Fibroblast of peridontal ligament (primary cell): Measurements from ENCODE around the gene WRNIP1.
A peak's percentile ranks its signal among the peaks of the same experiment; 100 is the strongest.

ENCODE experiments used
- DNase-seq: peaks from one replicate; pipeline ENCODE4 v3.0.0-alpha.2; 2010; ENCODE audit errors: extremely low read depth

Gene WRNIP1

DNA sequence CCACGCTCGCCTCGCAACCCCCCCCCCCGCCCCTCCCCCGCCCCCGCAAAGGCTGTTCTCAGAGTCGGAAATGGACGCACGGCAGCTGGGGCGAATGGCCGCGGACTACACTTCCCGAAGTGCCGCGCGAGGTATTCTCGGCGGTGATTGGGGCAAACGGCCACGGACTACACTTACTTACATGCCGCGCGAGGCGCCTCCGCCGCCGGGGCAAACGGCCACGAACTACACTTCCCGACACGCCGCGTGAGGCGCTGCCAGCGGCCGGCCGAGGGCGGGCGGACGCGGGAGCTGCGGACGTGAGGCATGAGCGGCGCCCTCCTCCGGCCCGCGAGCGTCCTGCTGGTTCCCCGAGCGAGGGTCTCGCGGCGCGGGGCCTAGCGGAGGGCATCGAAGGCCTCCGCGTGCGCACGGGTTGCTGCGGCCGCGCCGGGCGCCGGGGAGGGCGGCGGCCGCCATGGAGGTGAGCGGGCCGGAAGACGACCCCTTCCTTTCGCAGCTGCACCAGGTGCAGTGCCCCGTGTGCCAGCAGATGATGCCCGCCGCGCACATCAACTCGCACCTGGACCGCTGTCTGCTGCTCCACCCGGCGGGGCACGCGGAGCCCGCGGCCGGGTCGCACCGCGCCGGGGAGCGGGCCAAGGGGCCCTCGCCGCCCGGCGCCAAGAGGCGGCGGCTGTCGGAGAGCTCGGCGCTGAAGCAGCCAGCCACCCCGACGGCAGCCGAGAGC lies at the start of gene WRNIP1:
Gene WRNIP1, plus strand, starts transcription at position 228 of the 730 bp plus-strand sequence. Its CDS starts 230 bp downstream, at position 458.
- peak; percentile 98 for DNase-seq

DNA sequence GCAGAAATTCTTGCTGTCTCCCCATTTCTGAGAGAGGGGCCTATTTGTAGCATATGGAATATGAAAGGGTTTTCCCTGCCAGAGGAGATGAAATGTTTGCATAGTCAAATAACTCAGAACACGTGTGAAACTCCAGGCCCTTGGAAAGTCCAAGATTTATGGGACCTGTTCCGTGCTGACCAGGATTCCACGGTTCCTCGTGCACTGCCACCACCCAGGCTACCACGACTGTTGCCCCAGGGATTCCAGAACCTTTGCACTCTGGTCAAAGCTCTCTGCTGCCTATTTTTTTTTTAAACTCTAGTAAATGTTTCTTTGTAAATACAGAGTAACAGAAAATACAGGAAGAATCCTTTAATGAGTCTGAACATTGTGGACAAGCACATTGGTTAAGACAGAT lies 49.5 kb upstream of the WRNIP1 start:
- no peak for DNase-seq

DNA sequence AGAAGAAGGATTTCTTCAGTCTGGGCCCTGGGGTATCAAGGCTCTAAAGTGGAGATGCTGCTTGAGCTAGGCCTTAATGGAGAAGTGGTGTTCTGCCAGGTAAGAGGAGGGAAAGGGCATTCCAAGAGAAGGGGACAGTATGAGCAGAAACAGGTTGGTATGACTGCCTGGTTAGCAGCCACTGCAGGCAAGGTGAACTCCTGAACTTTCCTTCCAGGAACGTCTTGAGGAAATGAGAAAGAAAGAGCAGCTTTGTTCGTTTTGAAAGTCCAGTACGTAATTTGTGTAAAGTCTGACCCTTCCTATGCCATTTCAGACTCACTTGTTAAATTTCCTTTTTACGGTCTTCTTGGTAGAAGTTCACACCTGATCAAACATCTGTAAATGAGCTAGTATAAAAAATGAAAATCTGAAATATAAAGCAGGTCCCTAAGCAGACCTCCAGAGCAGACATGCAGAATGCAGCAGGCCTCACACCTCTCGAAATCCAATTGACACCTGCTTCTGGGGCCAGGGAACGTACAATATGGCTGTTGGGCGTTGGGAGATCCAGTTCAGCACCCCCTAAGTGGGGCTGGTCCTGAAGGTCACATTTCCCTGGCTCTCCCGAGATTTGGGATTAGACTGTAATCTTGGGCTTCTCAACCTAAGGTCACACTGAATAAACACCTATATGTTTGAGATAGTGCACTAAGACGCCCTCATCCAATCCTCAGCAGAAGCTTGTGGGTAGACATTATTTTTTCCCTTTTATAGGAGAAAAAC lies 48.1 kb upstream of the WRNIP1 start:
- no peak for DNase-seq

DNA sequence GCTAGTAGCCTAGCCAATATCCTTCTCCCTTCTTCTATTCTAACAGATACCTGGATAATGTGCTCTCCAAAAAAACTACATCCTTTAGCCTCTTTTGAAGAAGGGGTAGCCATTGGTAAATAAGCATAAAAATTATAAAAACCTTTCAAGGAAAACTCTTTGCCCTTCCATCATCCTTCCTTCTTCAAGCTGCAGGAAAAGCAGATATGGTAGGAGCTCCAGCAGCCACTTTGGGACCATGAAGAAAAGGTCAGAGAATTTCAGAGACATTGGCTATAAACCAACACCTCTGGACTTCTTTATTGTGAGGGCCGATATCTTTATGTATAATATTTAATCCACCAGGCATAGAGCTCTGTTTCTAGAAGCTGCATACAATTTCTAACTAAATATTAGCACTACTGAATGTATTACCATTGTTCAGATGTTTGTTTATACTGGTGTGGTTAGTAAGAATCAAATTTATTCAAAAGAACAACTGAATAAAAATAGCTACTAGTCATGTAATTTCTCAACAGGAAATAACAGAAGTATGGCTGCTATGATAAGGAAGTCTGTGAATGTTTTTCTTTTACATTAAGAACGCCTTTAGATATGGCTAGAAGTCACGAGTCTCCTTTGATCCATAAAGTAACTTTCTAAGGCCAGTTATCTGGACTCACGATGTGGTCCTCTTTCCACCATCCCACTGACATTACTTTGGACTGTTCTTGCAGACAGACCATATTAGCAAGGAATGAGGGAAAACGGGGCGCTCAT lies 46.7 kb upstream of the WRNIP1 start:
- no peak for DNase-seq

DNA sequence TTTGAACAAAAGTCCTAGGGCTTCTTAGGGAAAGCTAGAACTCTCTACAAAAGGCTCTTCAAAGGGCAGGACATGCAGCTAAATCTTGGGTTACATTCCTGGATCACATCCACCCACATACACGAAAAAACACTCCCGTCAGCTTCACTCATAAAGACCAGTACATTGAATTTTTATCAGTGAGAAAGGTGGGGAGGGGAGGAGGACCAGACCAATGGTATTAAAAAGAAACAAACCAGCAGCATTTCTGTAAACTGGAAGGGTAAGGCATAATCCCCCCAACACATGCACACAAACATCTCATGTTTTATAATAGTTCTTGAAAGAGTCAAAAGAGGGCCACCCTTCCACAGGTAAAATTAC lies 46.1 kb upstream of the WRNIP1 start:
- DNase-seq: no peak

DNA sequence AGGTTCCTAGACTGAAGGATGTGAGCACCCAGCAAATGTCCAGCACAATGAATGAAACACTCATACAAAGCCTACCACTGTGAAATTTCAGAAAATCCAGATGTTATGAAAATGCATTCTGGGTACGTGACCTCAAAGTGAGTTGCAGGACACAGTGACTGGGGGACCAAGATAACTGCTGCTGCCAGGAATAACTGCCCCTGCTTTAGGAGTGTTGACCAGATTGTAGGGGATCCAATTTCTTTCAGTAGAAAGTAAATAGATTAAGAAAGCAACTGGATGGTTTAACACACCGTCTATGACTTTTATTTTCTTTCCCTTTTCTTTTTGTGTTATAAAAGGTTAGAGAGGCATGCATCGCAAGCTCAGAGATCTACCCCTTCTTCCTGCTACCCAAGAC lies 44.0 kb upstream of the WRNIP1 start:
- no peak for DNase-seq

DNA sequence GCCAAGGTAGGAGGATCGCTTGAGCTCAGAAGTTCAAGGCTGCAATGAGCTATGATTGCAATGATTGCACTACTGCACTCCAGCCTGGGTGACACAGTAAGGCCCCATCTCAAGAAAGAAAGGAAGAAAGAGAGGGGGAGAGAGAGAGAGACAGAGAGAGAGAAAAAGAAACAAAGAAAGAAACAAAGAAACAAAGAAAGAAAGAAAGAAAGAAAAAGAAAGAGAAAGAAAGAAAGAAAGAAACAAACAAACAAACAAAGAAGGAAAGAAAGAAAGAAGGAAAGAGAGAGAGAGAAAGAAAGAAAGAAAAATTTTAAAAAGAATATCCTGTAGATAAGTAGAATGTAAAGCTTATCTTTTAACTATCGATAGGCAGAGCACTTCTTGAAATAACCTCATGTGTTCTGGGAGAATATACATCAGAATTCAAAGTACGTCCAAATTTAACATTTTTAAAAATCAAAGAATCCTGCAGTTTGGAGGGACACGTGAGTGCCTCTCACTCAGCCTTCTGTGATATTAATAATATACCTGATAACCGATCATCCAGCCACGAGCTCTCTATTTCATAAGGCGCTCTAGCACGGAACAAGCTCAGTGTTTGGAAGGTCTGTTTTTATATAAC lies 39.7 kb upstream of the WRNIP1 start:
- no peak for DNase-seq

DNA sequence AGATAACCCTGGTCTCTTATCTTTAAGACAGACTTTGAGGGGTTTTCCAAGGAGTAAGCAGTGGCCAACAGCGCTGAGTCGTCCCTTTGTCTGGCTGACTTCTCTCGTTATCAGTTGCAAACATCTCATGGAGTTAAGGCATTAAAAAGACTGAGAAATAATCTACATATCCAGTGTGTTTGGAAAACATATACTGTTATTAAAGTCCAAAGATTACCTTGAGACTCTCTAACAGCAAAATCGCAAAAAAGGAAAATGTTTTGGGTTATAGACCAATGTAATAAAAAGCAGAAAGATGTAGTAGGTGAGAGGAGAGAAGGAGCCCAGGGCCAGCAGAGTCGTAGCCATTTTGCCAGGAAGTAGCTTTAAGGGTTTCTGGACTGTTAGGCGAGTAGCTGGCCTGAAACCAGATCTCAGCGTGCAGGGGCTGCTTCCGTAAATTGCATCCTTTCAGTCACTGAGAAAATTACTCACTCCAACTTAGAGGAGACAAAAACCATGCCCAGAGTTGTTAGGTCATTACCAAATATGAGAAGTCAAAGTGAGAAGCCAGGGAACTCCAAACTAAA lies 39.1 kb upstream of the WRNIP1 start:
- peak; percentile 60 for DNase-seq

DNA sequence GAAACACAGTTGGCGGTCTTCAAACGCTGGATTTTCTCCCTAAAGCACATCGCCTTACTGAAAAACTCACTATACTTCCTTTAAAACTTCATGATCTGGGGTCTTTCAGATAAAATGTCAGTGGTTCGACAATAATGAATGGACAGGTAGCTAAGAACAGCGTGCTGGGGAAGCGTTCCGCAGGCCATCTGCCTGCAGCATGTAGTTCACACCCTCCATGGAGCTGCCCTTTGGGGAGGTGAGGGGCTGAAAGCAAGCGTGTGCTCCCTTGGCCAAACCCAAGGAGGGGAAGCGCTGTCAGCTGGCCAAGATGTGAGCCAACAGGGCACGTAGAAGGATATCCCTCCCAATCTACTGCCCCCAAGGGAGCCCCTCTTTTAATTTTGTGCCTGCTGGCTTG lies 35.3 kb upstream of the WRNIP1 start:
- DNase-seq: no peak

DNA sequence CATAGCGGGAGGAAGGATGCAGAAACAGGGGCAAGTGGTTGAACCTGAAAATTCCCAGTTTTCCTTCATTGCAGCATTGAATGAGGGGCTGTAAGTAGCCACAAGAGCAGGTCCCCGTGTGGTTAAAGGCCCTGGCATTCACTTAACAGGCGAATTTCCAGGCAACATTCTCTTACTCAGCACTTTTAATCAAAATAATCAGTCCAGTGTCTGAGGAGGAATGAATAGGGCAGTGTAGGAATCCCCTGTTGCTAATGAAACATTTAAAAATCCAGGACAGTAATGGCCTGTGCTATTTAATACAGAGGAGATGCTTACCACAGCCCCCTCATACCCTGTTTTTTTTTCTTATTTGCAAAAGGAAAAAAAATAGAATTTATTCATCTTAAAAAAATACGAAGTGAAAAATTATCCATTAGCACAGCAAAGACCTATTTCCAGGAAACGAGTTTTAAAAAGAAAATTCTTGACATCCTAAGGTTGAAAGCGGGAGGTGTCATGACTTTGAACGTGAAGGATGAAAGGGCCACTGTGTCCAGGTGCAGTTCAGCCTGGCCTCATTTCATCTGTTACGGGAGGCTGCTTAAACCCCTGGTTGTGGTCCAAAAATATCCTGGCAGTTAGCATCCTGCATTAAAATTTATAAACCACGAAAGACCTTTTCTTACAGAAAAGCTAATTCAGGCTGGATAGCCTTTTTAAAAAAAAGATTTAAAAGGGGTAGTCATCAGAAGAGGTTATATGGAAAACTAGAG lies 34.7 kb upstream of the WRNIP1 start:
- DNase-seq: no peak

DNA sequence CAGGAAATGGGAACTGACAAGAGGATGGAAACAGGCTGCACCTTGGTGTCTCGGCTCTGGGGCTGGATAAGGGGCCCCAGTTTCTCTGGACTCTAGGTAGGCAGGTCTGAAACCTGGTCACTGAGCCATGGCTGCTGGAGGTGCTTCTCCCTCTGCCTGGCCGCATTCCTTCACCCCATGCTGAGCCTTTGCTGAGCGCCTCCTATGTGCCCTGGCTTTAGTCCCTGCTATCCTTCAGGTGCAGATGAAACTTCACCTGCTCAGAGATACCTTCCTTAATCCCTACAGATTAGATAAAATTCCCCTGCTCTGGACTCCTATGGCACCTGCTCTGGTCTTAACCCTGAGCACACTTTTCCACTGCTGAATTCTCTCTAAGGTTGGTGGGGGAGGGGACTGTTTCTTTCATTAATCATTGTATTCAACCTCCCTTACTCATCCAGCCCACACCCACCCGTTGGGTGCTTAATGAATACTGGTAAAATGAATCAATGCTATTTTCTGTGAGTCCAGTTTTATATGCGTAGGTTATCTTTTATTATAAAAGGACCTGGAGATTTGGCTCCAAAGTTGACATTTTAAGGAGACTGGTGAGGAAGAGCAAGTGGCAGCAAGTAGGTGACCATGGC lies 33.8 kb upstream of the WRNIP1 start:
- no peak for DNase-seq

DNA sequence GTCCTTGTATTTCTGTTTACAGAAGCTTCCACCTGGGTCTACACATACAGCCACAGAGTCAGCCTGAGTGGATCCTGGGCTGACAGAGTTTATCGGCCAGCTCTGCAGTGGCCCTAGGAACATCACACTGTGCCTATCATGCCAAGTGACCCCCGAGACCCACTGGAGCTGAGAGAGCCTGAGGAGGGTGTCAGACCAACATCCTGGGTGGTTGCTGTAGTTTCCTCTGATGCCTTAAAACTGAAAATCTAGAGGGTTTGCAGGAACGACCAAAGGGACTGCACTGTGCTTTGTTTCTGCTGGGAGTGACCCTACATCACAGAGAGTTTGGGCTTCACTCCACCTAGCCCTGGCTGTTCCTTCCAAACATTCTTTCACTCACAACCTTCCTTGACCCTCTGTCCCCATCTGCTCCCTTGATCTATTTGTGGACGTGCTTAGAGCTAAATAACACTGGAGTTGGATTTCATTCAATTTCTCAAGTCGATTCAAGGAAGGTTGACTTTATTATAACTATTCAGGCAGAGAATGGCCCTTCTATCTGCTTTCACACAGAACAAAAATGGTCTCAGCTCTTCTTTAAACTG lies 32.6 kb upstream of the WRNIP1 start:
- DNase-seq: no peak

DNA sequence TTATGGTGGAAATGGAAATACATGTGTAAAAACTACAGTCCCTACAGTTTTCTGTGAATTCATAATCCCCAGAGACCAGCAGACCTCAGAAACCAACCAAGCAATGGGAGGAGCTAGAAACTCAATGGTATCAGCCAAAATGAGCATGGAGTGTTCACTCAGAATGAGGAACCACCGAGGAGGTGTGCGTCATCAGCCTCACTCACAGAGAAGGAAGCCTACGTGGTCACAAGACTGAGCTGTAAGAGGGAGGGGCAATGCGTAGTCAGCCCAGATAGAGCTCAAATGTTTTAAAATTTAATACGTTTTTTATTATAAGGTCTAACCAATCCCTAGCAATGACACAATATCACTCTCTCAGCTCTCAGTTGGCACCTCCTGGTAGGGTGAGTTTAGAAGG lies 31.9 kb upstream of the WRNIP1 start:
- DNase-seq: peak; percentile 39

DNA sequence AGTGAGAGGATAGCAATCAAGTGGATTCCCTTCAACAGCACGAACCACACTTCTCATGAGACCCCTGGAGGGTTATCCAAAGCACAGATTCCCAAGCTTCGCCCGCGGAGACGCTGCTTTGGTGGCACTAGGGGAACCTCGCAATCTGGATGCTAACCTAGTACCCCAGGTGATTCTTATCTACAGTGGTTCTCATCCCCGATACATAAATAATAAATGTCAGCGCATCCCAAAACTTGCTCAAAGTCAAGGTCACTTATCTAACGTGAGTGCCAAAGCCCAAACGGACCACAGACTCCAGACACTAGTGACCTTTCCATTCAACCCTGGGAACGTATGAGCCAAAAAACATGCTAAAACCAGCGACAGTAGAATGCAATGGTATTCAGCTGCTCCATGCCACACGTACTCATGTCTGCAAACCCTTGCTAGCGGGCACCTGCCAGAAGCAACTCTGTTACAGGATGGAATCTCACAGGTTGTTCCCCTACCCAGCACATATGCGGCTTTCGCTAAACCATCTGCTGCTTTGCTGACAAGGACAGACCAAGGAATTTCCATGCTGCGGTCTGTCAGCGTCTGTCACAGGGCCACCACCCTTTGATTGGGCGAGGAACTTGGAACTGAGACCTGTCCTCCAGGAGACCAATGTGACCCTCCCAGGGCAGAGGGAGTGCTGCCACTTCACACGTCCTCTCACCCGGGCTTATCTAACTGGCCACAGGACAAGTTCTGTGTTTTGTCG lies 31.3 kb upstream of the WRNIP1 start:
- DNase-seq: no peak

DNA sequence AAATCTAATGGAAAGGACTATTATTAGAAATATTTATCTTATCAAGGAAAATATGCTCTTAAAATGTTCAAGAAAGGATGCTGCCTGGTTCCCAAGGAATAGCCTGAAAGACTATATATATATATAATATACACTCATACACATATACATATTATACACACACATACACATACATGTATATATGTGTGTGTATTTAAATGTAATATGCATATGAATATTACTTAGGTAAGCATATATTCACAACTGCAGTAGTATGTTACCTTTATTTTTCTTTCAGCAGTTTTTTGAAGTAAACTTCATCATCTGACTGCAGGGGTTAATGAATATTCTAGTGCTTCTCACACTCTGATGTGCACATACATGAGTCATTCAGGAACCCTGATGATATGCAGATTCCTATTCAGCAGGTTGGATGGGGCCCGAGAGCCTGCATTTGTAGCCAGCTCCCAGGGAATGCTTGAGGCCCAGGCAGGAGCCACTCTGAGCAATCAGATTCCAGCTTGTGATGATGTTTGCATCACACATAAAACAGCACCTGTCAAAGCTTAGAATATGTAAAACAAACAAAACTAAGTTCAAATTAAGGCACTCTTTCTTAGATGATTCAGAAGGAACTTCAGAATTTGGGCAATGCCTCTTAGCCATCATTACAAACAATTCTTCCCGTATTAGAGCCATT lies 30.6 kb upstream of the WRNIP1 start:
- no peak for DNase-seq

DNA sequence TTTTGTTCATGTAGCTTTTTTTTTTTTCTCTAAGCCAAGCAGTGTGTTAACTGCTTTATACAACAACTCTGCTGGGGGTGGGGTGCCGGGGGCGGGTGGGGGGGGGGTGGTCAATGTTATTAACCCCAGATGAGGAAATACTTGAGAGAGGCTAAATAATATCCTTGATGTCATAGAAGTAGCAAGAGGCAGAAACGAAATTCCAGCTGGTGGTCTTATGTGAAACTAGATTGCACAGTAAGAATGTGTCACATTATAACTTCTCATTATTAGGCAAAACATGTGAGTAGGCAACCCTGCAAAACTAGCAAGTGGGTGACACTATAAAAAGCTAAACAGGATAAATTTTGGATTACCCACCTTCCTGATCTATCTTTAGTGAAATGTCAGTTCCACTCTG lies 27.3 kb upstream of the WRNIP1 start:
- no peak for DNase-seq

DNA sequence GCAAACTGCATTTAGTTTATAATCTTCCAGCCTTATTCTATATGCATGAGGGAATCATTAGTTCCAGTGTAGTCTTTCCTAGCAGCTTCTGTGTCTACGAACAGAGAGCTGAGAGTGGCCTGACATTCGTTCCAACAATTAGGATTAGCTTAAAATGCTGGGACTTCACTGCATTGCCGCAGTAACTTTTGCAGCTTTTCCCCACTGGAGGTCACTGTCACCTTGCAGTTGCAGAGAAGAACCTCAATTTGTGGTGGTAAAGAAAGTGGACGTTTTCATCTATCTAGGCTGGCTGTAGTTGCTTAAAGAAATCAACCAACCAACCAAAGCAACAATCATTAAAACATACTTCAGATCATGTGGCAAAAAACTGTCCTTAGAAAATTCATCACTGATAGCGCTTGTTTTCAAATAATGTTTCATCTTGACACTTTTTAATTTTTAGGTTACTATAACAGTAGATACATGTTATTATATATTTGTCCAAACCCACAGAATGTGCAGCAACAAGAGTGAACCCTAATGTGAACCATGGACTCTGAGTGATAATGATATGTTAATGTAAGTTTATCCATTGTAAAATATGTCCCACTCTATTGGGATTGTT lies 26.7 kb upstream of the WRNIP1 start:
- peak; percentile 83 for DNase-seq

DNA sequence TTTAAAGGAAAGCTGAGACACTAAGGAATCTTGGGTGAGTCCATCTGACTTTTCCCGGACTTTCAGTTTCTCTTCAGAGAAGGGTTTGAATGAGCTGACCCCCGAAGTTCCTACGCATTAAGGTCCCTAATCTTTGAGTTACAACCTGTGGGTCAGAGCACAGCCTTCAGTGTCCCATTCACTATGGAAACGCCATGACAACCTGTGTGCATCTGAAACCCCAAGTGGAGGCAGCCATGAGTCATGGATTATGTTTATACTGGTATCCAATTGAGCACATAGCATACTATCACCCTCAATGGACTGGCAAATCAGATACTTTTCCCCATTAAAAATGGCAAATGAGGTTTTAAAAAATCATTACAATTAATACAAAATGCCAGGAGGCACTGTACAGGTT lies 25.9 kb upstream of the WRNIP1 start:
- DNase-seq: peak; percentile 79

DNA sequence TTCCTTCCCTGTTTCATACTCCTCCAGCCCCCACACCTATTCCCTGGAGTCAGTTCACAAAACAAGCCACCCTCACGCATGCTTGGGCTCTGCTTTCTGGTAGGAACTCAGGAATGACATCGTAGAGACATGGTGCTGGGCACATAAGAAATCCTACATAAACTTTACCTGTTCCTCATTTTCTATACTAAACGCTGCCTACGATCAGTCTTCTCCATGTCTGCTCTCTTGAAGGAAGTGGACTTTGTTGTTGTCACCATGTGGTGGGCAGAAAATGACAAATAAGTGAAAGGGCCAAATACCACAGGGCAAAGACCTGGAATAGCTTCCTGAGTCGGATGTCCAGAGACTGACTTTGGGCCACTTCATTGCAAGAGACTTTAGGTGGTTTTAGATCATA lies 24.6 kb upstream of the WRNIP1 start:
- no peak for DNase-seq
